Body of pancreas (tissue), 4 donors: ENCODE measurements around the gene MEFV. TPM values are rescaled to one million over a fixed set of nuclear protein-coding genes. Genes with fewer than 3 reads are reported as not detected.

Experiments used
- ATAC-seq: fragments of 150-250 bp; one replicate; pipeline ENCODE4 v1.9.1; 2016
- DNase-seq, 4 donors: peaks; one replicate each; pipeline ENCODE4 v3.0.0-alpha.2; 2019
- H3K27ac ChIP-seq, 4 donors: fragments of 200-600 bp; sonication (generic); 1 replicate in 3 of 4; 2 replicates in 1 of 4; pipeline versions ENCODE4 v1.5.1 to v1.6.1; 2016 to 2019; ENCODE audit warnings: mild to moderate bottlenecking in 1 of 4, mixed read lengths in 1 of 4, moderate library complexity in 1 of 4
- H3K27me3 ChIP-seq, 2 donors: fragments of 200-600 bp; sonication (generic); one replicate each; pipeline ENCODE4 v1.6.0; 2016; ENCODE audit warnings: mild to moderate bottlenecking in 1 of 2
- H3K36me3 ChIP-seq, 2 donors: fragments of 200-600 bp; sonication (generic); replicated peaks in 1 of 2; 2 replicates each; pipeline ENCODE4 v1.5.1; 2016; ENCODE audit warnings: low read depth in 2 of 2; ENCODE audit not compliant: insufficient read depth in 1 of 2
- H3K4me1 ChIP-seq: fragments of 200-600 bp; sonication (generic); one replicate; pipeline ENCODE4 v1.6.0; 2016
- H3K4me3 ChIP-seq, 2 donors: fragments of 200-600 bp; sonication (generic); 1 replicate in 1 of 2; 2 replicates in 1 of 2; pipeline ENCODE4 v1.5.1; 2016 to 2019
- H3K9me3 ChIP-seq, 3 donors: fragments of 200-600 bp; sonication (generic); 1 replicate in 2 of 3; 2 replicates in 1 of 3; pipeline ENCODE4 v1.5.1; 2016
- POLR2A ChIP-seq, 3 donors: fragments of 450-650 bp; IDR thresholded peaks; one replicate each; pipeline ENCODE4 v1.6.1; 2016; ENCODE audit warnings: antibody characterized with exemption in 3 of 3, mild to moderate bottlenecking in 2 of 3
- WGBS, 2 donors: methylation state at CpG; one replicate each; pipeline ENCODE4 v1.1.5; 2017; 5-methylcytosine and 5-hydroxymethylcytosine counted together
- intact Hi-C: fragments of 100-400 bp; cut with DNase I; formaldehyde crosslinking; loops from one replicate; pipeline ENCODE4 v1.15.1; 2023
- total RNA-seq, 2 donors: library from RNA; depleted of rRNA; stranded (reverse); fragments of >200 nt; gene quantifications; one replicate each; pipeline ENCODE4 v1.1.0, GENCODE V29; 2016
- TF ChIP-seq, protein P1 (sequence below), 7 experiments: fragments of 450-650 bp in 4 of 7; fragments of 200-600 bp in 3 of 7; sonication (generic) in 3 of 7; IDR thresholded peaks; one replicate each; pipeline ENCODE4 v1.5.1; 2016 to 2019; ENCODE audit warnings: antibody characterized with exemption in 7 of 7

MEFV gene
- total RNA-seq, 2 donors from 2014 or later: 0.78 to 0.99 TPM

DNA sequence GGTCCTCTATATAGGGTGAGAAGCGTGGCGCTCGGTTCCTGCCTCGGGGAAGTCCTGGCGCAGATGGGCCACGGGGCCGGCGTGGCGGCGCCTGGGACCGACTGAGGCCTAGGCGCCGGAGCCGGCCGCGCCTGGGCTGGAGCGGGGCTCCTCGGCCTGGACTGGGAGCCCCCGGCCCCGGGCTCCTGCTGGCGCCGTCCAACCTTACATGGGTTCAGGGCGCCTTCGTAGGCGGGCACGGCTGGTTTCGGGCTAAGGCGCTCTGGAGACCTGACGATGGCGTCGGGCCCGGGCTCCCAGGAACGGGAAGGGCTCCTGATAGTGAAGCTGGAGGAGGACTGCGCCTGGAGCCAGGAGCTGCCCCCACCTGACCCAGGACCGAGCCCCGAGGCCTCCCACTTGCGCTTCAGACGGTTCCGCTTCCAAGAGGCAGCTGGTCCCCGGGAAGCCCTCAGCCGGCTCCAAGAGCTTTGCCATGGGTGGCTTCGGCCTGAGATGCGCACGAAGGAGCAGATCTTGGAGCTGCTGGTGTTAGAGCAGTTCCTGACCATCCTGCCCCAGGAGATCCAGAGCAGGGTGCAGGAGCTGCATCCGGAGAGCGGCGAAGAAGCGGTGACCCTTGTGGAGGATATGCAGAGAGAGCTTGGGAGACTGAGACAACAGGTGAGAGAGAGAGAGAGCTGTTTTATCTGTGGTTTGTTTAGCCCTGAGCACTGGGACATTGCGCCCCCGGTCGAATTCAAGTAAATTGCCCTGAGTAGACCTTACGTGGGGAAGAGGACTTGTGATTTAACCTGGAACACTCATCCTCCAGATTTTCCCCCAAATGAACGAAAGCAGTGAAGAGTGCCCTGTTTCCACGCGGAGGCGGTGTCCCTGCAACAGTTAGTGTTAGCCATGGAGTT is 27.4 kb upstream of the MEFV start:
- WGBS, 2 donors: 2 to 15% methylated on average over 14 to 56 of the region's 56 CpGs
- DNase-seq: peak in 3 of 4 donors; percentile 15 to 33 (median 20)

DNA sequence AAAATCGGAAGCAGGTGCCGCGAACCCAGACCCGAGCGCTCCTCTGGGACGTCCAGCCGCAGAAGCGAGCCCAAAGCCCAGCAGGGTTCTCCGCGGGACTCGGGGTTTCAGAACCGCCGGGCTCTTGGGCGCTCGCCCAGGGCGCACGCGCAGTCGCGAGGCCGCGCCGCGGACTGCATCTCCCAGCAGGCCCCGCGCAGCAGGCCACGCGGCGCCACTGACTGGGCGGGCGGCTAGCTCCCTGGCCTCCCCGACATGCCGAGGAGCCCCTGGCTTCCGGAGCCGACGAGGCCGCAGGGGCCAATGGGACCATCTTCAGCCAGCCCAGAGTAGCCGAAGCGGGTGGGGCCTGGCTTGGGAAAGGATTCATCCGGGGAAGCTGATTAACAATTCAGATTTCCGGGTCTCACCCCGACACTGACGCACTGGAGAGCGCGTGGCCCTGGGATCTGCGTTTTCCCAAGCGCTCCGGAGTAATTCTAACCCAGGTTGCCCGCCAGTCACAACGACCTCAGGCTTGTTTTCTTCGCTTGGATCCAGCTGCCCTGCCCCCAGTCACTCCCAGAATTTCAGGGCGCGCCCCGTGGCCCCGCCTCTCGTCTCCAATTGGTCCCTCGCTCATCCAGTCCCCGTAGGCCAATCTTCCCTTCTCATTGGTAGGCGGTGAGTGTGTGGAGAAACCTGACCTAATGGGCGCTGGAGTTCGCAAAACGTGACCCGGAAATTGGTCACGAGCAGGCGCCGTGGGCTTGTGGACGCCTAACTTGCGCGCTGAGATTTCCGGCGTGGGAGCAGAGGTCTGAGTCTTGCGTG is 26.5 kb upstream of the MEFV start, which contains the start of gene ZNF263:
Gene ZNF263, plus strand, starts transcription at position 762 of the 813 bp plus-strand sequence. CDS start 328 bp downstream, outside the sequence.
- ATAC-seq: peak; percentile 96
- Histone ChIP-seq H3K36me3 (peaks cover 0 to 6% of the 10 kb centered on the region in 2 donors), H3K27me3 (no peaks in the 10 kb centered on the region), H3K4me3 (peak within 1 kb of the TSS; percentile 83 to 87), H3K27ac (peak within 1 kb of the TSS; percentile 98 to 100 (median 100)), H3K9me3 (peaks cover 0 to 3% (median 0%) of the 10 kb centered on the region in 3 donors), H3K4me1 (peaks cover 38% of the 10 kb centered on the region)
- intact Hi-C loops: no loop called here
- DNase-seq: peak; percentile 94 to 97 (median 96)
- 0 to 1% methylated on average over 22 to 70 of the region's 72 CpGs for WGBS, 2 donors
- peak; percentile 65 to 88 (median 85) for TF ChIP-seq POLR2A (IDR thresholded peaks at IDR 0.05)
- TF ChIP-seq, protein P1, sequence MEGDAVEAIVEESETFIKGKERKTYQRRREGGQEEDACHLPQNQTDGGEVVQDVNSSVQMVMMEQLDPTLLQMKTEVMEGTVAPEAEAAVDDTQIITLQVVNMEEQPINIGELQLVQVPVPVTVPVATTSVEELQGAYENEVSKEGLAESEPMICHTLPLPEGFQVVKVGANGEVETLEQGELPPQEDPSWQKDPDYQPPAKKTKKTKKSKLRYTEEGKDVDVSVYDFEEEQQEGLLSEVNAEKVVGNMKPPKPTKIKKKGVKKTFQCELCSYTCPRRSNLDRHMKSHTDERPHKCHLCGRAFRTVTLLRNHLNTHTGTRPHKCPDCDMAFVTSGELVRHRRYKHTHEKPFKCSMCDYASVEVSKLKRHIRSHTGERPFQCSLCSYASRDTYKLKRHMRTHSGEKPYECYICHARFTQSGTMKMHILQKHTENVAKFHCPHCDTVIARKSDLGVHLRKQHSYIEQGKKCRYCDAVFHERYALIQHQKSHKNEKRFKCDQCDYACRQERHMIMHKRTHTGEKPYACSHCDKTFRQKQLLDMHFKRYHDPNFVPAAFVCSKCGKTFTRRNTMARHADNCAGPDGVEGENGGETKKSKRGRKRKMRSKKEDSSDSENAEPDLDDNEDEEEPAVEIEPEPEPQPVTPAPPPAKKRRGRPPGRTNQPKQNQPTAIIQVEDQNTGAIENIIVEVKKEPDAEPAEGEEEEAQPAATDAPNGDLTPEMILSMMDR (IDR thresholded peaks at IDR 0.05): peak in 3 of 7 experiments; percentile 3 to 37 (median 13)

More for the DNA sequence above, 27.4 kb upstream of the MEFV start:
- H3K27me3 ChIP-seq: no peaks in the 10 kb centered on the region
- peak overlapping the region; percentile 83 to 87 for H3K4me3 ChIP-seq
- intact Hi-C loops: no loop called here
- H3K36me3 ChIP-seq: peaks cover 7 to 12% of the 10 kb centered on the region in 2 donors
- H3K9me3 ChIP-seq: peaks cover 0 to 10% (median 2%) of the 10 kb centered on the region in 3 donors
- TF ChIP-seq, protein P1 (IDR thresholded peaks at IDR 0.05): no peak
- no peak for TF ChIP-seq POLR2A (IDR thresholded peaks at IDR 0.05)
- peak overlapping the region; percentile 98 to 100 (median 100) for H3K27ac ChIP-seq
- no peak for ATAC-seq
- H3K4me1 ChIP-seq: peaks cover 38% of the 10 kb centered on the region

DNA sequence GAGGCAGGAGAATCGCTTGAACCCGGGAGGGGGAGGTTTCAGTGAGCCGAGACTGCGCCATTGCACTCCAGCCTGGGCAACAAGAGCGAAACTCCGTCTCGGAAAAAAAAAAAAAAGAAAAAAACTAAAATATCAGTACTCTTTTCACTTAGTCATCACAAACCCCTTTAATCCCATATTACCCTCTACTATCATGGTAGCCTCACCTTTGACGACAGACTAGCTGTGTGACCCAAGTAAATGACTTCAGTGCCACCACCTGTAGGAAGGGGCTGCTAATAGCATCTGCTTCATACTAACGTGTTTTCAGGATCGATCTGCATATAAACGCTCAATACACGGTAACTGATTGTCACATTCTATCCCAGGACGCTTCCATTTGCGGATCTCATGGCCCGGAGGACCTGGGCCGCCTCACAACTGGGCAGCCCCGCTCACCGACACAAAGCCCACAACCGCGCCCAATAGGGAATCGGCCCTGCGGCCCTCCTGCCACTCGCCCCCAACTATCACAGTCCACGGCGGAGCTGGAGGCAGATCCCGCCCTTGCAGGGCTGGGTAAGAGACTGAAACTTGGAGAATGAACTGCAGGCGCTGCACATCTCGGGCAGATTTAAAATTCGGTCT is 25.8 kb upstream of the MEFV start:
- TF ChIP-seq, protein P1 (IDR thresholded peaks at IDR 0.05): no peak
- TF ChIP-seq POLR2A (IDR thresholded peaks at IDR 0.05): no peak
- 13 to 23% methylated on average over 15 to 29 of the region's 29 CpGs for WGBS, 2 donors
- DNase-seq: no peak
- peak overlapping the region; percentile 98 to 100 (median 100) for H3K27ac ChIP-seq
- H3K27me3 ChIP-seq: no peaks in the 10 kb centered on the region
- H3K36me3 ChIP-seq: peaks cover 0 to 6% of the 10 kb centered on the region in 2 donors
- peak; percentile 38 for ATAC-seq
- intact Hi-C loops: no loop called here
- peak overlapping the region; percentile 56 to 67 for H3K4me3 ChIP-seq
- H3K4me1 ChIP-seq: peaks cover 38% of the 10 kb centered on the region
- peaks cover 0 to 3% (median 0%) of the 10 kb centered on the region in 3 donors for H3K9me3 ChIP-seq

DNA sequence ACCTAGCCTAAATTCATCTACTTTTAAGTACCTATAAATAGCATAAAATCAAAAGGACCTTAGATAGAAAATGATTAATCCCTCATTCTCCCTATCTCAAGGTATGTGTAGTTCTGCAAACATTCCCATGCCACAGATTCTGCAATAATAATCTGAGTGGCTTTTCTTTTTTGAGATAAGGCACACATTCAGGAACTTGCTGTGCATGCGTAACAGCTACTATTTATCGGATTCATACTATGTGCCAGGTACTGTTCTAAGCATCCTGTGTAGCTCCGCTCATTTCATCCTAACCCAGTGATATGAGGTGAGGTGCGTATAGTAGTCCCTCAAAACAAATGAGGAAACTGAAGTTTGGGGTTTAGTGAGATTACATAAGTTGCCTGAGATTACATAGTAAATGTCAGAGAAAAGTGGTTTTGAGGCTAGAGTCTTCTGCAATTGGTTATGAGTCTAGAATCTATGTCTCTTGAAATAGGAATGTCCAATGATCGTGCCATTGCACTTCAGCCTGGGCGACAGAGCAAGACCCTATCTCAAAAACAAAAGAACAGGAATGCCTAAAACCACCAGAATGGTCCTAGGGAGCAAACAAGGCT is 24.9 kb upstream of the MEFV start:
- no peak overlapping the region for H3K4me3 ChIP-seq
- DNase-seq: no peak
- 42 to 43% methylated on average over 6 of the region's 6 CpGs for WGBS, 2 donors

More for the DNA sequence above, 24.9 kb upstream of the MEFV start:
- no peaks in the 10 kb centered on the region for H3K9me3 ChIP-seq
- peak overlapping the region in 2 of 4 donors; percentile 19 to 100 for H3K27ac ChIP-seq
- peaks cover 0 to 6% of the 10 kb centered on the region in 2 donors for H3K36me3 ChIP-seq
- TF ChIP-seq, protein P1 (IDR thresholded peaks at IDR 0.05): no peak
- TF ChIP-seq POLR2A (IDR thresholded peaks at IDR 0.05): no peak
- H3K4me1 ChIP-seq: peaks cover 38% of the 10 kb centered on the region
- intact Hi-C loops: no loop called here
- H3K27me3 ChIP-seq: no peaks in the 10 kb centered on the region
- ATAC-seq: no peak
